ENCODE results near the gene ZNF775.

Gene ZNF775

GRCh38 chr7:150428671-150429451, 49.7 kb downstream of the ZNF775 start:
- Histone ChIP-seq H3K36me3 (no peaks in the 10 kb centered on the region), H3K9me3 (ENCODE audit: severe bottlenecking) (no peaks in the 10 kb centered on the region), H3K27me3 (ENCODE audit: insufficient read depth, low read depth, severe bottlenecking) (no peaks in the 10 kb centered on the region), H3K27ac (peak overlapping the region; percentile 41), H3K4me3 (ENCODE audit: low read depth, low read length) (no peak overlapping the region)
- no peak for TF ChIP-seq CTCF (IDR thresholded peaks at IDR 0.05; ENCODE audit: low read depth, low read length)
- DNase-seq = peak; percentile 75

GRCh38 chr7:150429699-150430098, 50.6 kb downstream of the ZNF775 start:
- Histone ChIP-seq H3K27ac (no peak overlapping the region), H3K27me3 (ENCODE audit: insufficient read depth, low read depth, severe bottlenecking) (no peaks in the 10 kb centered on the region), H3K36me3 (no peaks in the 10 kb centered on the region), H3K4me3 (ENCODE audit: low read depth, low read length) (no peak overlapping the region), H3K9me3 (ENCODE audit: severe bottlenecking) (no peaks in the 10 kb centered on the region)
- no peak for DNase-seq
- TF ChIP-seq CTCF (IDR thresholded peaks at IDR 0.05; ENCODE audit: low read depth, low read length) = no peak

- Histone ChIP-seq H3K27ac (no peak overlapping the region), H3K27me3 (ENCODE audit: insufficient read depth, low read depth, severe bottlenecking) (no peaks in the 10 kb centered on the region), H3K36me3 (no peaks in the 10 kb centered on the region)
Observed at GRCh38 chr7:150430465-150431085, 51.4 kb downstream of the ZNF775 start.

GRCh38 chr7:150431839-150432658, 52.9 kb downstream of the ZNF775 start:
- H3K36me3 ChIP-seq = no peaks in the 10 kb centered on the region
- TF ChIP-seq CTCF (IDR thresholded peaks at IDR 0.05; ENCODE audit: low read depth, low read length) = no peak
- no peak overlapping the region for H3K27ac ChIP-seq
- H3K9me3 ChIP-seq (ENCODE audit: severe bottlenecking) = no peaks in the 10 kb centered on the region
- no peak overlapping the region for H3K4me3 ChIP-seq (ENCODE audit: low read depth, low read length)
- no peak for DNase-seq
- H3K27me3 ChIP-seq (ENCODE audit: insufficient read depth, low read depth, severe bottlenecking) = no peaks in the 10 kb centered on the region

More at GRCh38 chr7:150430465-150431085, 51.4 kb downstream of the ZNF775 start:
- TF ChIP-seq CTCF (IDR thresholded peaks at IDR 0.05; ENCODE audit: low read depth, low read length) = no peak
- no peak overlapping the region for H3K4me3 ChIP-seq (ENCODE audit: low read depth, low read length)
- H3K9me3 ChIP-seq (ENCODE audit: severe bottlenecking) = no peaks in the 10 kb centered on the region
- no peak for DNase-seq

GRCh38 chr7:150432915-150433892, 54.1 kb downstream of the ZNF775 start:
- Histone ChIP-seq H3K27me3 (ENCODE audit: insufficient read depth, low read depth, severe bottlenecking) (no peaks in the 10 kb centered on the region), H3K4me3 (ENCODE audit: low read depth, low read length) (no peak overlapping the region), H3K36me3 (no peaks in the 10 kb centered on the region), H3K27ac (no peak overlapping the region), H3K9me3 (ENCODE audit: severe bottlenecking) (no peaks in the 10 kb centered on the region)
- no peak for DNase-seq
- no peak for TF ChIP-seq CTCF (IDR thresholded peaks at IDR 0.05; ENCODE audit: low read depth, low read length)

Data from WERI-Rb-1 (cell line).